Measurements from ENCODE around the gene SYNJ2BP.
"Not testable (repeated sequence)": the region's sequence is repeated elsewhere in the genome, so short reads cannot be mapped to it uniquely, and the experiment has no call there.

Gene SYNJ2BP, protein sequence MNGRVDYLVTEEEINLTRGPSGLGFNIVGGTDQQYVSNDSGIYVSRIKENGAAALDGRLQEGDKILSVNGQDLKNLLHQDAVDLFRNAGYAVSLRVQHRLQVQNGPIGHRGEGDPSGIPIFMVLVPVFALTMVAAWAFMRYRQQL

DNA sequence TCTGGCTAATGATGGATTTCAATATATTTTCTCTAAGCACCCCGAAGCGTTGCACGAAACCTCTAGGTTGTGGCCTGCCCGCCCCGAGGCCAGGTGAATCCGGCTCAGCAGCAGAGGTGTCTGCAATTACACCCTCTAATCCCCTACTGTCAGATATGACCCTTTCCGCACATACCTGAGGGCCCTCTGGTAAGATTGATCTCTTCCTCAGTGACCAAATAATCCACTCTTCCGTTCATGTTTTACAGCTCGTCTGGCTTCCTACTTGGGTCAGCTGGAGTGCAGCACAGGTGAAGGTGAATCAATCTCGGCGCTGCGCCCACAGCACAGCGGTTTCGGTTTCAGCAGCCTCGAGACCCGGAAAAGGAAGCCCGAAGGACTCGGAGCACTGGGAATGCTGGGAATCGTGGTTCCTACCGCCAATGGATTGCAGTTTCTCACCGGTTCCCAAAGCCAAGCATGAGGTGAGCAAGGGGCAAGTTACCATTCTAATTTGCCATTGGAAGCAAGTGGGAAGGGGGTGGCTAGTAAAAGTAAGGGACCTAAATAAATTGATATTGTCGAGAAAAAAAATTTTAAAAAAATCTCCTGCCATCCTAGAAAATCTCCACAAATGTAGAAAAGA is at the start of gene SYNJ2BP:
SYNJ2BP (minus strand) TSS at position 366 of the 625 bp plus-strand sequence; CDS start at position 239, 127 bp downstream.
- DNase-seq, result peak; percentile 78

DNA sequence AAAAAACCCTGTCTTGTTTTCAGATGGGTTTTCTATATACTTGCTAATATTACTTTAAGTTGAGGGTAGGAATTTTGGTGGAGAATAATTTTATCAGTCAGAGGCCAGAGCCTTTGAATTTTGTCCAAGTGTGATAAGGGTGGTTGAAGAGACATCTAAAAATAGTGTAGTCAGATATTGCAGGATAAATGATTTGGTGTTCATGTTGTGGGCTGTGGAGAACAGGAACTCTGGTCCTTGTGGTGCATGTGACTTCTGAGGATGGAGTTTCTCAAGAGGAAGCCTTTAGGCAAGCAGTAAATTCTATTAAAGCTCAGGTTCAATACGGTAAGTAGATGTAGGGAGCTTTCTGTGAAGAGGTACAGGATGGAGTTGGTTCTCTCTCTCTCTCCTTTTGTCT is 37.8 kb upstream of the SYNJ2BP start:
- DNase-seq, result no peak

DNA sequence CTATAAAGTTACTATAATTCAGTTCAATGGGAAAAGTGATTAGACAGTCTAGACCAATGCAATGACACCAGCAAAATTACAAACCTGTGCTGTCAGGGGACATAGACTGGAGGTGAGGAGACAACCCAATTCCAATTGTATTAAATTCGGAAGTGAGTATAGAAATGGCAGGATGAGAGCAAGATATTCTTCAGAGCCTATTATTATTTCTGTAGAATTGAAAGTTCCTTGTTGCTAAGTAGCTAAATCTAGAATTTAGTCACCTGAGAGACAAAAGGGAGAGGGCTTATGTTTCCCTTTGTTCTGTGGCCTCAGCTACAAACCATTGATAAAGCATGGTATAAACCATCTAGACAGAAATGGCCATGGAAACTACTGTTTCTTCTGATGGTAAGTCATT is 35.0 kb upstream of the SYNJ2BP start, which contains the start of gene ADAM21:
ADAM21 (plus strand) TSS at position 301 of the 400 bp plus-strand sequence. CDS start 5,326 bp downstream, outside the sequence.
- DNase-seq, result no peak

DNA sequence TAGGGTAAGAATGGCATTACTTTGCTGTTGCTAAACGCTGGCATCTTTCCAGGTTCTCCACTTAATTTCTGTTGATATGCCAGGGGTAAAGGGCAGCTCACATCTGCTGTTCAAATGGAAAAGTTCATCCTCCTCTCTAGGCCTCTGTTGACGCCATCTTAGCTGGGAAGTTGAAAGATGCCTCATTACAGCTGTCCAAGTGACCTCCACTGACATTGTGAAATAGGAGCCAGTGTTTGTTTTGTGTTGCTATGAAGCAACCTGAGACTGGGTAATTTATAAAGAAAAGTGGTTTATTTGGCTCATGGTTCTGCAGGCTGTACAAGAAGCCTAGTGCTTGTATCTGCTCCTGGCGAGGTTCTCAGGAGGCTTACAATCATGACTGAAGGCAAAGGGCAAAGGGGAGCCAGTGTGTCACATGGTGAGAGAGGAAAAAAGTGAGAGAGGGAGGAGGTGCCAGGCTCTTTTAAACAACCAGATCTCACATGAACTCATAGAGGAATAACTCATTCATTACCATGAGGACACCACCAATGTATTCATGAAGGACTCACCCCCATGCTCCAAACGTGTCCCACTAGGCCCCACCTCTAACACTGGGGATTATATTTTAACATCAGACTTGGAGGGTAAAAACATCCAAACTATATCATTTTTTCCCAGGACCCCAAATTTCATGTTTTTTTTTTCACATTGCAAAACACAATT is 31.9 kb upstream of the SYNJ2BP start:
- DNase-seq, result no peak

DNA sequence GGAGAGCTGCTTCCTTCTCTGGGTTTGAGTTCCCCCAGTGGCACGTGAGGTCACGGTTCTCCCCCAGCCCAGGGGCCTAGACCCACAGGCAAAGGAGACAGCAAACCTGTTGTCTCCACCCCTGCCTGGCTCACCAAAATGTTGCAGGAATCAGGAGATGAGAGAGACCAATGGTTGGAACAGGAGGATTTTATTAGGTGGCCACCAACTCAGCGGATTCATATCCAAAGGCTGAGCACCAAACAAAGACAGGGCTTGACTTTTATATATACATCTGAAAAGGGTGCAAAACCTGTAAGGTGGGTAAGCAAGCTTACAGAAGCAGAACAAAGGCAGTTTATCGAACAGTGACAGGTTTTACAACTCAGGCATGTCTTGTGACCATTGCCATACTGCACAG is 25.9 kb upstream of the SYNJ2BP start:
- DNase-seq, result no peak

DNA sequence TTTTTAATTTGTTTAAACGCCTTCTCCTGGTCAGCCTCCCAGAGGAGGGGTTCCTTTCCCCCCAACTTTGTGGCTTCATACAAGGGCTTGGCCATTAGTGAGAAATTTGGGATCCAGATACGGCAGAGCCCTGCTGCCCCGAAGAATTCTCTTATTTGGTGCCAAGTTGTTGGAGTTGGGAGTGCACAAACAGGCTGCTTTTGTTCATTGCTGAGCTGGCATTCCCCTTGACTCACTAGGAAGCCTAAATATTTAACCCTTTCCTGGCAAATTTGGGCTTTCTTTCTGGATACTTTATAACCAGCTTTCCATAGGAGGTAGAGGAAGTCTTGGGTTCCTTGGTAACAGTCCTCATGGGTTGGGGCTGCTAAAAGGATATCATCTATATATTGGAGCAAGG is 24.8 kb upstream of the SYNJ2BP start:
- no peak for DNase-seq

DNA sequence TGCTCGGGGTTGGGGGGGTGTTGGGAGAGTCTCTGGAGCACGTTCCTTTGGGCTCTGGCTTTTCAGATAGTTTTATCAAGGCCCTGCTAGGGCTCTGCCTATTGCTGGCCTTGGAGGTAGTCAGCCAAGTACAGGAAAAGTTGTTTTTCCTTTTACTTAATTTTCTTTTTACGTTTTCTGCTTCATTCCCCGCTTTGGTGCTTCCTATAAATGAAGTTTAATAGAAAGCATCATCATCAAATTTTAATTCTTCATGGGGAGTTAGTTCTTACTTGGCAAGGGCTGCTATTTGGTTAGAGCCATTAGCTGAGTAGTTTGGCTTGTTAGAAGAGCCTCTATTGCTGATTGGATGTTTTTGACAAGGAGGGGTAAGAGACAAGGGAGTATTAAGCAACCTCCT is 20.0 kb upstream of the SYNJ2BP start:
- DNase-seq, result no peak

DNA sequence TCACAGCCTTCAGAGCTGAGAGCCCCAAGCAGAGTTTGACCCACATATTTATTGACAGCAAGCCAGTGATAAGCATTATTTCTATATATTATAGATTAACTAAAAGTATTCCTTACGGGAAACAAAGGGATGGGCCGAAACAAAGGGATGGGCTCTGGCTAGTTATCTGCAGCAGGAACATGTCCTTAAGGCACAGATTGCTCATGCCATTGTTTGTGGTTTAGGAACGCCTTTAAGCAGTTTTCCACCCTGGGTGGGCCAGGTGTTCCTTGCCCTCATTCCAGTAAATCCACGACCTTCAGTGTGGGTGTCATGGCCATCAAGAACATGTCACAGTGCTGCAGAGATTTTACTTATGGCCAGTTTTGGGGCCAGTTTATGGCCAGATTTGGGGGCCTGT is 9.7 kb upstream of the SYNJ2BP start:
- not testable (repeated sequence) for DNase-seq

DNA sequence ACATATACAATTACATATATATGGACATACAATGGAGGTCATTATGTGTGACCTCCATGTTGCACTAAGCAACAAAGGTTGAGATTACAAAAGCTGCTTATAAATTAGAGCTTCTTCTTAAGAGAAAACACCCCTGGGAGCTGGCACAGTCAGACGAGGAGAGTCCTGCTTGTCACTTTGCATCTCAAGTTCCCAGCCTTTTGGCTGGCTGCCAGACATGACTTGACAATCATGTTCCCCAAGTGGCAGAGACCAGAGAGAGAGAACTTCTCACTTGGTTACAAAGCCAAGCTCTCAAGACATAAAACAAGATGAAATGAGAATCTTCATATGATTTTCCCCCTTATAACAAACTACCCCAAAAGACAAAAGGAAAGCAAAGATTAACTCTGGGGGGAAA is 8.5 kb upstream of the SYNJ2BP start:
- no peak for DNase-seq

DNA sequence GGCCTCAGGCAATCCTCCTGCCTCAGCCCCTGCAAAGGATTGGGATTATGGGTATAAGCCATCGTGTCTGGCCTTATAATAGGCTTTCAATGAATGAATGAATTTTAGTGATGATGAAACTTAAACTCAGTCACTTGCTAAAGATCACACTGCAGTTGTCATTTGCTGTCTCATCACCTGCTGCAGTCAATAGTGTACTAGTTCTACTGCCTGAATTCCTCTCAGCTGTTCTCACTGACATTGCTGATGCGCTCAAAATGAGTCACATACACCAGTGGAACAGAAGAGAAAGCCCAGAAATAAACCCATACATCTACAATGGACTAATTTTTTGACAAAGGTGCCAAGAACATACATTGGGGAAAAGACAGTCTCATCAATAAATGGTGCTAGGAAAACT is 5.6 kb upstream of the SYNJ2BP start:
- DNase-seq, result no peak

DNA sequence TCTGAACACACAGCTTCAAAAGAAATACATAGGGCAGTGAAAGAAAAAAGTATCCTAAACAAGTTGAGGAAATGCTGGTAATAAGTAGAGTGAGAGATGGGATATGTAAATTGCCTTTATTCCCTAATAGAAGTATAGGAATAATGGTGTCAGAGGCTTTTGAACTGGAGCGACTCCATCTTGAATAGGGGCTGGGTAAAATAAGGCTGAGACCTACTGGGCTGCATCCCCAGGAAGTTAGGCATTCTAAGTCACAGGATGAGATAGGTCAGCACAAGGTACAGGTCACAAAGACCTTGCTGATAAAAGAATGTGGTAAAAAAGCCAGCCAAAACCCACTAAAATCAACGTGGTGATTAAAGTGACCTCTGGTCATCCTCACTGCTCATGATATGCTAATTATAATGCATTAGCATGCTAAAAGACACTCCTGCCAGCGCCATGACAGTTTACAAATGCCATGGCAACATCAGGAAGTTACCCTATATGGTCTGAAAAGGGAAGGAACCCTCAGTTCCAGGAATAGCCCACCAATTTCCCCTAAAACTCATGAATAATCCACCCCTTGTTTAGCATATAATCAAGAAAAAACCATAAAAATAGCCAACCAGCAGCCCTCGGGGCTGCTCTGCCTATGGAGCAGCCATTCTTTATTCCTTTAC is 2.5 kb upstream of the SYNJ2BP start:
- not testable (repeated sequence) for DNase-seq

DNA sequence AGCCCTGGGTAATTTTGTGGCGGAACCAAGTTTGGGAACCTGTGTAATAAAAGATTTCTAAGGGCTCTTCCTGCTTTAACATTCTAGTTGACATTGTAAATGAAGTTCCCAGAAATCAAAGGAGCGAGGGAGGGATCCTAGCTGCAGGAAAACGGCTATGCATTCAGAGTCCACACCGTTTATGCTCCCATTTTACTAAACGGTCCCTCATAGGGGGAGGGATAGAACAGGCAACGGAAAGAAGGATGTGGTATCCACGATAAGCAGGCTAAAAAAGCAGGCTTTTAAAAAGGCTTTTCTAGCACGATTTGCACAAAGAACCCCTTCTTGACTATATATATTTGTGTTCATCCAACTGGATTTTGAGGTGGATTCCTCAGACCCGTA is 559 bp downstream of the SYNJ2BP start:
- DNase-seq, result no peak

DNA sequence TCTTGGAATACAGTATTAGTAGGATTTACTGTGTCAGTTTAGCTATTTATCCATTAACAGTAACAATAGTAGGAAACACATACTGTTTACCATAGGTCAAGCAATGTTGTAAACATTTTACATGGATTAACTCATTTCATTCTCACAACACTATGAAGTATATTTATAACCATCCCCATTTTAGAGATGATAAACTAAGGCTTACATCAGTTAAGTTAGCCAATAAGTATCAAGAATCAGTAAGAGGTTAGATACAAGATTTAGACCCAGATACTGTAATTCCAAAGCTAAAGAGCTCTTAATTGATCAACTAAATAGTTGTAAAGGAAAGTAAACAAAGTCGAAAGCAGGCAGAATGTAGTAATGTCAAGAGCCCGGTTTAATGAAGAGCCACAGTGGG is 1.1 kb downstream of the SYNJ2BP start:
- no peak for DNase-seq

DNA sequence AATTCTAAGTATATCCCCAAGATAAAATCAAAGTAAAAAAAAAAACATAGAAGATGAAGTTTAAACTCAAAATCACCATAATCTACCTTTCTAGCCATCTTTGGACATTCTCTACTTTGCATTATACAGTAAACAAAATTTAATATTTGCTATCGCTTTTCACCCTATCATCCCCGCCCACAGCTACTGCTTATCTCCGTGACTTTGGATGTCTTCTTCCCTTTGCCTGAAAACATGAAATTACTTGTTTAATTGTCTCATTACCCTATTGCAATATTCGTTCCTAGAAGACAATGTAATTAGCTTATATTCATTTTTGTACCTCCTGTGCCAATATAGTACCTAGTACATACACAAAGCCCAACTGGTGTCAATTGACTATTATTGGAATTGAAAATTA is 9.3 kb downstream of the SYNJ2BP start:
- no peak for DNase-seq

DNA sequence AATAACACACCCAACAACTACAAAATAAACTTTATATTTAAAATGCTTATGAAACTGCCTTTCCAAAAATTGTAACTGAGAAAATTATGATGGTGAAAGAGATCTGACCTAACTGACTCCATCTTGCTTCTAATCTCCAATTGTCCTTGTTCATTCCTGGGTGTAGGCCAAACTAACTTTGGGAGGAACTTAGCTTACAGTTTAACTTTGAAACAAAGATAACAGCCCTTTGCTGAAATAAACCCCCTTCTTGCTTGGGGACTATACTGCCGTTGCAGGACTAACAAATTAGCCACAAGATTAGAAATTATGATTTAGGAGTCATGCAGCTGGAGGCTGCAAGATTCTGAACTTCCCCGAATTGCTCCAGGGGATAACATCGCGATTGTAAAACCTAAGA is 10.7 kb downstream of the SYNJ2BP start:
- DNase-seq, result not testable (repeated sequence)

DNA sequence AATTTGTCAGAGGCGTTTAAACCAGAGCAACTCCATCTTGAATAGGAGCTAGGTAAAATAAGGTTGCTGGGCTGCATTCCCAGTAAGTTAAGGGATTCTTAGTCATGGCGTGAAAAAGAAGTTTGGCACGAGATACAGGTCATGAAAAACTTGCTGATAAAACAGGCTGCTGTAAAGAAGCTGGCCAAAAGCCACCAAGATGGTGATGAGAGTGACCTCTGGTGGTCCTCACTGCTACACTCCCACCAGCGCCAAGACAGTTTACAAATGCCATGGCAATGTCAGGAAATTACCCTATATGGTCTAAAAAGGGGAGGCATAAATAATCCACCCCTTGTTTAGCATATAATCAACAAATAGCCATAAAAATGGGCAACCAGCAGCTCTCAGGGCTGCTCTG is 13.6 kb downstream of the SYNJ2BP start:
- not testable (repeated sequence) for DNase-seq

DNA sequence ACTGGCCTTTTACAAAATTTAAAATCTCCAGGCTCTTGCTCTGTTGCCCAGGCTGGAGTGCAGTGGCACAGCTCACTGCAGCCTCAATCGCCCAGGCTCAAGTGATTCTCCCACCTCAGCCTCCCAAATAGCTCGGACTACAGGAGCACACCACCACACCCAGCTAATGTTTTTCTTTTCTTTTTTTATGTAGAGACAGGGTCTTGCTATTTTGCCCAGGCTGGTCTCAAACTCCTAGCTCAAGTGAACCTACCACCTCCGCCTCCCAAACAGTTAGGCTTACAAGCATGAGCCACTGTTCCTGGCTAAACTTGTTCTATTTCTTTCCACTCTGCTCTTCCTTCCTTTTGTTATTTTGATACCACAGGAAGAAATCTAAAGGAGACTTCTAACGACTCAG is 15.2 kb downstream of the SYNJ2BP start:
- DNase-seq, result no peak

DNA sequence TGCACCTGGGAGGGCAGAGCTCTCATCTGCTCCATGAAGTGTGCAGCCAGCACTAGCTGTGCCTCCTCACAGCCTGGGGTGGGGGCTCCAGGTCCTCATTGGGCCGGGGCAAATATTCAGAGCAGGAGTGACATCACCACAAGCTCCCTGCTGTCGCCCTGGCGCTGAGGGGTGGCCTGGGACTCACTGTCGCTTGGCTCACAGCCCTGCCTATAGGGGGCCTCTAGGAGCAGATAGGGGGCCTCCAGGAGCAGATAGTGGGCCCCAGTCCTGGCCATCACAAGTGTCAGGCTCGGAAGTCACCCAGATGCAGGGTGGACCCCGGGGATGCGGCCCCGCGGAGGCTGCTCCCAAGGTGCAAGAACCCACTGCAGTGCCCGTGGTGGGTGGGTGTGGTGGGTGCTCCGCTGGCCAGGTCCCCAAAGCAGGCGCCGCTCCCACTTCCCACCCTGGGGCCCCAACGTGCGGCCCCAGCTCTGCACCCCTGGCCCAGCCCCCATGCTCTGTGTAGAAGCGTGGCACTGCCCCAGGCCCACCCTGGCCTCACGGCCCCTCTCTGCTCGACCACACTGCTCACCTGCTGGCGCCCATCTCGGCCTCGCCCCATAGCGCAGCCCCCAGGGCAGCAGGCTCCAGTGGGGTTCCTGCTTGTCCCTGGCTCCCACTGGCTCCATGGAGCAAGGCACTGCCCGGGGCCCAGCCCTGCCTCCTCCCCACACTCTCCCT is 18.0 kb downstream of the SYNJ2BP start:
- no peak for DNase-seq

DNA sequence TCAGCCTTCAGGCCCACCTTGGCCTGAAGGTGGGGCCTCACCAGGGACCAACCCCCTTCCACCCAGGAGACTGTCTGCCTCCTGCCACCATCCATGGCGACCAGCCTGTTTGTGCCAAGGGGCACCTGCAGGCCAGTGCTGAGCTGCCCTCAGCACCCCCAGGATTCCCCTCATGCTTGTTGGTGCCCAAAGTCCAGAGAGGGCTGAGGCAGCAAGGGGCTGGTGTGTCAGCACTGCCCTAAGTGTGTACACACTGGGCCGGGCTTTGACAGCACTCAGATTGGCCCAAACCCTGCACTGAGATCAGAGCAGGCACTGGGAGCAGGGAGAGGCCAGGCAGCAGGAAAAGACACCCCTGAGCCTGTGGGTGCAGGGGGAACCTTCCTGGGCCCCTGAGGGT is 18.6 kb downstream of the SYNJ2BP start:
- no peak for DNase-seq

DNA sequence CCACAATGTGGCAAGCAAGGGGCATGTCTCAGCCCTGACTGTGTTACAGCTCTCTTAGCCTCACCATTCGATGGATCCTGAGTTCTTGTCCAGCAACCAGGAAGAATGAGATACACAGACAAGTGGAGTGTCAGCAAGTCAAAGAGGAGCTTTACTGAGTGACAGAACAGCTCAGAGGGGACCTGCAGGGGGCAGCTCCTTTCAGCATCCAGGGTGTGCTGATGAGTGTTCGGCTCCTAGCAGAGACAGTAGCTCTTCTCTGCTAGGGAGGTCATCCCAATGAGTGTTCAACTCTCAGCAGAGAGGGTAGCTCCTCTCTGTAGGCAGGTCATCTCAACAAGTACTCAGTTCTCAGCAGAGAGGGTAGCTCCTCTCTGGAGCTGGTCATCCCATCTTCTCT is 19.1 kb downstream of the SYNJ2BP start:
- DNase-seq, result no peak

DNA sequence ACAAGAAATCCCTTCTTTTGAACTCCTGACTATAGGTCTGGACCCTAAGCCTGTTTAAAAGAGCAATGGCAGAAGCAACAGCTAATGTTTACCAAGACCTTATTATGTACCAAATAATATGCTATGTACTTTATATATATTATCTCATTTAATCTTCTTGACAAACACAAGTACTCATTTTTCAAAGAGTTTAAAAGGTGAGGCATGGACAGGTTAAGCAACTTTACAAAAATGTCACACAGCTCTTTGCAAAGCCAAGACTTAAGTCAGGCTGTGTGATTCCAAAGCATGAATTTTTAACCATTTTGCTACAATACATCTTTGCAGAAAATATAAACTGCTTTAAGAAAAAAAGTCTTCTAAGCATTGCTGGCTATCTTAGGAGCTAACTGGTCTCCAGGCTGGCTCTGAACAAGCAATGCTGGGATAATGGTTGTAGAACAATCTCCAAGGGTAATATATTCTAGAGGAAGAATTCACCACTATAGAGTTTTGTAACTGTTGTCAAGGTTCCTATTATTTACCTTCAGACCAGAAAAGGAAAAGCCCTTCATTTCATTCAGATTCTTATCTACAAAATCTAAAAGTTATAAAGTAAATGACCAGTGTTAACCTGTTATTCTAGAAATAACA is 22.1 kb downstream of the SYNJ2BP start:
- DNase-seq, result no peak

DNA sequence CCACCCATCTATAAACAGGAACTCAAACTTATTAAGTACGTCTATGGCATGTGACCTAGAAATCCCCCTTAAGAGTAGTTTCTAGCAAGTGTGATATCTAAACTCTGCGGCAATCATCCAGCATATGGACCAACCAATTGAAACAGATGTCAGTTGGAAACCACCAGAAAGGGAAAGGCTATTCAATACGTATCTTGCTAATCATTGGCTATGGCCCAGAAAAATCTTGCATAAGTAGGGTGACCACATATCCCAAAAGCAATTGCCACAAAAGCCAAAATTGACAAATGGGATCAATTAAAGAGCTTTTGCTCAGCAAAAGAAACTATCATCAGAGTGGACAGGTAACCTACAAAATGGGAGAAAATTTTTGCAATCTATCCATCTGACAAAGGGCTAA is 24.2 kb downstream of the SYNJ2BP start:
- DNase-seq, result no peak

Measured in activated CD8-positive, alpha-beta memory T cell treated with anti-CD3 and anti-CD28 coated beads for 24 hours (primary cell).